Skeletal muscle satellite cell (primary cell): Measurements from ENCODE around the gene PRKCB.

Source experiments
- H3K27me3 ChIP-seq: 2 replicates; pipeline ENCODE4 v1.7.0; 2013; ENCODE audit warnings: low read length; ENCODE audit not compliant: control insufficient read depth, insufficient read depth
- H3K36me3 ChIP-seq: 2 replicates; pipeline ENCODE4 v1.7.0; 2013; ENCODE audit warnings: mild to moderate bottlenecking, control low read depth, low read length; ENCODE audit not compliant: insufficient read depth
- H3K4me1 ChIP-seq: 2 replicates; pipeline ENCODE4 v1.7.0; 2013; ENCODE audit warnings: low read length; ENCODE audit not compliant: control insufficient read depth, insufficient read depth
- H3K4me2 ChIP-seq: 2 replicates; pipeline ENCODE4 v1.7.0; 2013; ENCODE audit warnings: mild to moderate bottlenecking, low read length
- H3K4me3 ChIP-seq: 2 replicates; pipeline ENCODE4 v1.7.0; 2013; ENCODE audit warnings: low read length
- H3K9ac ChIP-seq: 2 replicates; pipeline ENCODE4 v1.7.0; 2013; ENCODE audit warnings: mild to moderate bottlenecking, low read depth, low read length, moderate library complexity
- H3K9me3 ChIP-seq: replicated peaks from 2 replicates; pipeline ENCODE4 v1.7.0; 2013; ENCODE audit warnings: mild to moderate bottlenecking, control low read depth, low read length

The PRKCB gene

GRCh38 chr16:24117680-24118079 is 281.9 kb downstream of the PRKCB start:
- H3K4me3 ChIP-seq = no peak overlapping the region
- no peak overlapping the region for H3K9ac ChIP-seq
- H3K4me1 ChIP-seq = no peaks in the 10 kb centered on the region
- no peaks in the 10 kb centered on the region for H3K9me3 ChIP-seq
- H3K36me3 ChIP-seq = no peaks in the 10 kb centered on the region
- H3K4me2 ChIP-seq = no peak overlapping the region
- no peaks in the 10 kb centered on the region for H3K27me3 ChIP-seq

- H3K9me3 ChIP-seq = no peaks in the 10 kb centered on the region
- H3K9ac ChIP-seq = no peak overlapping the region
- H3K36me3 ChIP-seq = no peaks in the 10 kb centered on the region
- H3K27me3 ChIP-seq = no peaks in the 10 kb centered on the region
- no peaks in the 10 kb centered on the region for H3K4me1 ChIP-seq
- H3K4me3 ChIP-seq = no peak overlapping the region
- no peak overlapping the region for H3K4me2 ChIP-seq
These were observed 282.5 kb downstream of the PRKCB start for GRCh38 chr16:24118126-24118821.

GRCh38 chr16:24119807-24120206 is 284.0 kb downstream of the PRKCB start:
- no peak overlapping the region for H3K4me2 ChIP-seq
- no peaks in the 10 kb centered on the region for H3K36me3 ChIP-seq
- no peaks in the 10 kb centered on the region for H3K9me3 ChIP-seq
- H3K27me3 ChIP-seq = no peaks in the 10 kb centered on the region
- H3K4me3 ChIP-seq = no peak overlapping the region
- no peaks in the 10 kb centered on the region for H3K4me1 ChIP-seq
- no peak overlapping the region for H3K9ac ChIP-seq

- Histone ChIP-seq H3K4me3 (no peak overlapping the region), H3K9me3 (no peaks in the 10 kb centered on the region), H3K27me3 (no peaks in the 10 kb centered on the region), H3K4me2 (no peak overlapping the region), H3K4me1 (no peaks in the 10 kb centered on the region), H3K36me3 (no peaks in the 10 kb centered on the region), H3K9ac (no peak overlapping the region)
These were observed 287.5 kb downstream of the PRKCB start for GRCh38 chr16:24123275-24123674.

- Histone ChIP-seq H3K36me3 (no peaks in the 10 kb centered on the region), H3K9ac (no peak overlapping the region), H3K9me3 (no peaks in the 10 kb centered on the region), H3K27me3 (no peaks in the 10 kb centered on the region), H3K4me1 (no peaks in the 10 kb centered on the region), H3K4me3 (no peak overlapping the region), H3K4me2 (no peak overlapping the region)
These were observed 288.5 kb downstream of the PRKCB start for GRCh38 chr16:24124291-24124690.

GRCh38 chr16:24125214-24125613 is 289.4 kb downstream of the PRKCB start:
- no peaks in the 10 kb centered on the region for H3K4me1 ChIP-seq
- H3K4me2 ChIP-seq = no peak overlapping the region
- no peak overlapping the region for H3K9ac ChIP-seq
- no peaks in the 10 kb centered on the region for H3K9me3 ChIP-seq
- H3K27me3 ChIP-seq = no peaks in the 10 kb centered on the region
- H3K36me3 ChIP-seq = no peaks in the 10 kb centered on the region
- no peak overlapping the region for H3K4me3 ChIP-seq

GRCh38 chr16:24129412-24129918 is 293.7 kb downstream of the PRKCB start:
- Histone ChIP-seq H3K4me2 (no peak overlapping the region), H3K27me3 (no peaks in the 10 kb centered on the region), H3K4me3 (no peak overlapping the region), H3K9ac (no peak overlapping the region), H3K9me3 (no peaks in the 10 kb centered on the region), H3K4me1 (no peaks in the 10 kb centered on the region), H3K36me3 (no peaks in the 10 kb centered on the region)

GRCh38 chr16:24130494-24131085 is 294.8 kb downstream of the PRKCB start:
- Histone ChIP-seq H3K9ac (no peak overlapping the region), H3K4me2 (no peak overlapping the region), H3K27me3 (no peaks in the 10 kb centered on the region), H3K9me3 (no peaks in the 10 kb centered on the region), H3K36me3 (no peaks in the 10 kb centered on the region), H3K4me1 (no peaks in the 10 kb centered on the region), H3K4me3 (no peak overlapping the region)

- Histone ChIP-seq H3K9me3 (no peaks in the 10 kb centered on the region), H3K4me2 (no peak overlapping the region), H3K4me3 (no peak overlapping the region), H3K4me1 (no peaks in the 10 kb centered on the region), H3K9ac (no peak overlapping the region), H3K36me3 (no peaks in the 10 kb centered on the region), H3K27me3 (no peaks in the 10 kb centered on the region)
These were observed 295.5 kb downstream of the PRKCB start for GRCh38 chr16:24131294-24131693.

GRCh38 chr16:24132048-24132796 is 296.4 kb downstream of the PRKCB start:
- Histone ChIP-seq H3K4me1 (no peaks in the 10 kb centered on the region), H3K4me3 (no peak overlapping the region), H3K27me3 (no peaks in the 10 kb centered on the region), H3K36me3 (no peaks in the 10 kb centered on the region), H3K4me2 (no peak overlapping the region), H3K9me3 (no peaks in the 10 kb centered on the region), H3K9ac (no peak overlapping the region)

GRCh38 chr16:24132797-24133155 is 297.0 kb downstream of the PRKCB start:
- Histone ChIP-seq H3K9me3 (no peaks in the 10 kb centered on the region), H3K27me3 (no peaks in the 10 kb centered on the region), H3K4me2 (no peak overlapping the region), H3K4me3 (no peak overlapping the region), H3K4me1 (no peaks in the 10 kb centered on the region), H3K9ac (no peak overlapping the region), H3K36me3 (no peaks in the 10 kb centered on the region)
